ENCODE data around the gene PVALEF. TPM values are rescaled to one million over a fixed set of nuclear protein-coding genes. Genes with fewer than 3 reads are reported as not detected.

Gene PVALEF
- polyA plus RNA-seq, 1 of the 3 experiments (the other 2 are of a cell fraction): not detected

GRCh38 chr17:81190591-81190990, 25.3 kb downstream of the PVALEF start:
- Histone ChIP-seq H3K9me2 (no peaks in the 10 kb centered on the region), H2AFZ (ENCODE audit: low read depth) (no peak overlapping the region), H3K4me2 (no peak overlapping the region), H3K79me2 (ENCODE audit: insufficient read depth) (no peaks in the 10 kb centered on the region), H3K9ac (no peak overlapping the region), H3F3A (replicated peaks; ENCODE audit: insufficient read depth) (no peaks in the 10 kb centered on the region), H3K36me3 (replicated peaks in 1 of 2; ENCODE audit: control insufficient read depth in 1 of 2, insufficient read depth in 2 of 2, low read length in 1 of 2) (peaks cover 0 to 20% of the 10 kb centered on the region in 2 experiments), H3K4me1 (ENCODE audit: control insufficient read depth in 1 of 2, insufficient read depth in 2 of 2, low read depth in 1 of 2, low read length in 1 of 2) (no peaks in the 10 kb centered on the region; a peak in 1 of 4 replicates), H3K9me3 (no peaks in the 10 kb centered on the region), H4K20me1 (ENCODE audit: insufficient read depth) (no peaks in the 10 kb centered on the region), H3K27me3 (ENCODE audit: insufficient read depth) (no peaks in the 10 kb centered on the region), H3K4me3 (ENCODE audit: low read depth in 2 of 2, low read length in 1 of 2) (no peak overlapping the region), H3K27ac (ENCODE audit: low read depth in 2 of 2, low read length in 1 of 2) (no peak overlapping the region)
- no peak for DNase-seq
- TF ChIP-seq YY1 (IDR thresholded peaks at IDR 0.05; ENCODE audit: low read depth) (no peak), MAX (IDR thresholded peaks at IDR 0.05; ENCODE audit: low read depth) (no peak), MEF2A (IDR thresholded peaks at IDR 0.05; ENCODE audit: borderline replicate concordance, low read depth) (no peak), EP300 (IDR thresholded peaks at IDR 0.05; ENCODE audit: borderline replicate concordance in 1 of 2, low read depth in 1 of 2, low read length in 1 of 2) (no peak), RFX5 (IDR thresholded peaks at IDR 0.05; ENCODE audit: low read length) (no peak), FOSL2 (IDR thresholded peaks at IDR 0.05; ENCODE audit: borderline replicate concordance, low read depth) (no peak), SMC3 (IDR thresholded peaks at IDR 0.05; ENCODE audit: low read depth, low read length) (no peak), RCOR1 (IDR thresholded peaks at IDR 0.05; ENCODE audit: low read length) (no peak)
- 97% methylated on average over 22 of the region's 28 CpGs for WGBS (ENCODE audit: low lambda C conversion rate)
- ChIA-PET POLR2A (interaction anchor here (0.9 kb wide), 1 partner anchor 25 kb away, joined by 3 read pairs; the partner anchor contains the start of genes AATK and PVALEF), CTCF (interaction anchor here (0.9 to 6.3 kb wide), 8 partner anchors 10 to 201 kb away, joined by 3 to 46 read pairs (median 4); no protein-coding TSS in a partner anchor)

GRCh38 chr17:81191116-81191515, 25.8 kb downstream of the PVALEF start:
- CTCF ChIA-PET: interaction anchor here (0.9 to 6.3 kb wide), 7 partner anchors 9 to 202 kb away, joined by 3 to 46 read pairs (median 3); no protein-coding TSS in a partner anchor
- peaks cover 0 to 25% of the 10 kb centered on the region in 2 experiments for H3K36me3 ChIP-seq (replicated peaks in 1 of 2; ENCODE audit: control insufficient read depth in 1 of 2, insufficient read depth in 2 of 2, low read length in 1 of 2)
- 95% methylated on average over 16 of the region's 20 CpGs for WGBS (ENCODE audit: low lambda C conversion rate)

More at GRCh38 chr17:81191116-81191515, 25.8 kb downstream of the PVALEF start:
- DNase-seq: no peak
- H3K4me2 ChIP-seq: no peak overlapping the region
- no peaks in the 10 kb centered on the region for H3K27me3 ChIP-seq (ENCODE audit: insufficient read depth)
- H3K9me3 ChIP-seq: no peaks in the 10 kb centered on the region
- H3F3A ChIP-seq (replicated peaks; ENCODE audit: insufficient read depth): no peaks in the 10 kb centered on the region
- H3K79me2 ChIP-seq (ENCODE audit: insufficient read depth): no peaks in the 10 kb centered on the region
- POLR2A ChIA-PET: interaction anchor here (0.9 kb wide), 1 partner anchor 25 kb away, joined by 3 read pairs; the partner anchor contains the start of genes AATK and PVALEF
- H2AFZ ChIP-seq (ENCODE audit: low read depth): no peak overlapping the region
- no peaks in the 10 kb centered on the region for H4K20me1 ChIP-seq (ENCODE audit: insufficient read depth)
- no peak overlapping the region for H3K4me3 ChIP-seq (ENCODE audit: low read depth in 2 of 2, low read length in 1 of 2)
- no peak overlapping the region for H3K9ac ChIP-seq
- no peaks in the 10 kb centered on the region; a peak in 1 of 4 replicates for H3K4me1 ChIP-seq (ENCODE audit: control insufficient read depth in 1 of 2, insufficient read depth in 2 of 2, low read depth in 1 of 2, low read length in 1 of 2)
- TF ChIP-seq FOXJ3 (CRISPR knock-in tag; IDR thresholded peaks at IDR 0.05): no peak
- no peak for TF ChIP-seq MEF2A (IDR thresholded peaks at IDR 0.05; ENCODE audit: borderline replicate concordance, low read depth)
- no peak for TF ChIP-seq FOXM1 (IDR thresholded peaks at IDR 0.05; ENCODE audit: low read depth)
- no peak for TF ChIP-seq PBX3 (IDR thresholded peaks at IDR 0.05)
- TF ChIP-seq TCF12 (IDR thresholded peaks at IDR 0.05): no peak
- no peak overlapping the region for H3K27ac ChIP-seq (ENCODE audit: low read depth in 2 of 2, low read length in 1 of 2)
- no peaks in the 10 kb centered on the region for H3K9me2 ChIP-seq
